Tibial nerve (tissue), 4 donors: ENCODE results near the gene TSSK6. TPM values are rescaled to one million over a fixed set of nuclear protein-coding genes. Genes with fewer than 3 reads are reported as not detected.

Experiments used
- DNase-seq, 2 donors: peaks; one replicate each; pipeline ENCODE4 v3.0.0-alpha.2; 2019; ENCODE audit warnings: low spot score in 2 of 2
- H3K27ac ChIP-seq, 4 donors: fragments of 200-600 bp; sonication (generic) in 3 of 4; one replicate each; pipeline ENCODE4 v1.5.1; 2017 to 2019; ENCODE audit warnings: mild to moderate bottlenecking in 1 of 4
- H3K27me3 ChIP-seq, 2 donors: fragments of 200-600 bp; sonication (generic) in 1 of 2; one replicate each; pipeline versions ENCODE4 v1.5.1 to v1.6.0; 2017 to 2019
- H3K36me3 ChIP-seq, 3 donors: fragments of 200-600 bp; sonication (generic); one replicate each; pipeline ENCODE4 v1.5.1; 2018 to 2019
- H3K4me1 ChIP-seq, 4 donors: fragments of 200-600 bp; sonication (generic) in 3 of 4; one replicate each; pipeline ENCODE4 v1.5.1; 2017 to 2019
- H3K4me3 ChIP-seq, 4 donors: fragments of 200-600 bp; sonication (generic) in 3 of 4; one replicate each; pipeline ENCODE4 v1.5.1; 2017 to 2019; ENCODE audit warnings: mild to moderate bottlenecking in 1 of 4, moderate library complexity in 1 of 4
- H3K9me3 ChIP-seq, 4 donors: fragments of 200-600 bp; sonication (generic) in 3 of 4; one replicate each; pipeline ENCODE4 v1.5.1; 2017 to 2019
- CTCF ChIP-seq, 5 experiments: fragments of 200-600 bp in 3 of 5; fragments of 450-650 bp in 2 of 5; sonication (generic) in 3 of 5; IDR thresholded peaks; one replicate each; pipeline ENCODE4 v1.5.1; 2016 to 2019; ENCODE audit warnings: antibody characterized with exemption in 5 of 5, mild to moderate bottlenecking in 3 of 5, moderate library complexity in 2 of 5
- EP300 ChIP-seq, 2 donors: sonication (generic); formaldehyde crosslinking; IDR thresholded peaks; one replicate each; pipeline ENCODE4 v1.6.1; 2017; ENCODE audit warnings: antibody characterized with exemption in 2 of 2, mild to moderate bottlenecking in 1 of 2
- POLR2A ChIP-seq, 2 donors: fragments of 450-650 bp; IDR thresholded peaks; one replicate each; pipeline ENCODE4 v1.6.1; 2017; ENCODE audit warnings: antibody characterized with exemption in 2 of 2, mild to moderate bottlenecking in 2 of 2, moderate library complexity in 2 of 2
- WGBS, 2 donors: methylation state at CpG; one replicate each; pipeline ENCODE4 v1.1.5; 2018; 5-methylcytosine and 5-hydroxymethylcytosine counted together
- total RNA-seq, 4 donors: library from RNA; depleted of rRNA; stranded (reverse); fragments of >200 nt; gene quantifications; one replicate each; pipeline ENCODE4 v1.1.0, GENCODE V29; 2016

TSSK6 gene
- total RNA-seq, 4 donors from 2014 or later: 1.8 to 7.2 (median 3.7) TPM

- 71 to 76% methylated on average over 14 to 15 of the region's 15 CpGs for WGBS, 2 donors
- H3K36me3 ChIP-seq: peaks cover 3 to 73% (median 26%) of the 10 kb centered on the region in 3 donors
- TF ChIP-seq CTCF (IDR thresholded peaks at IDR 0.05): peak in 2 of 5 experiments; percentile 20 to 23
- TF ChIP-seq POLR2A (IDR thresholded peaks at IDR 0.05): no peak
- no peak for TF ChIP-seq EP300 (IDR thresholded peaks at IDR 0.05)
- no peaks in the 10 kb centered on the region for H3K9me3 ChIP-seq
- DNase-seq: no peak
- no peaks in the 10 kb centered on the region for H3K27me3 ChIP-seq
- H3K4me3 ChIP-seq: no peak overlapping the region
- peaks cover 0 to 27% (median 15%) of the 10 kb centered on the region in 4 donors for H3K4me1 ChIP-seq
- H3K27ac ChIP-seq: peak overlapping the region in 1 of 4 donors; percentile 42
Observed at GRCh38 chr19:19493841-19494546, 21.4 kb downstream of the TSSK6 start.

GRCh38 chr19:19492026-19492610, 23.2 kb downstream of the TSSK6 start:
- DNase-seq: no peak
- H3K27ac ChIP-seq: no peak overlapping the region
- WGBS, 2 donors: 85 to 94% methylated on average over 19 of the region's 21 CpGs
- no peaks in the 10 kb centered on the region for H3K9me3 ChIP-seq
- peaks cover 0 to 46% (median 30%) of the 10 kb centered on the region in 4 donors for H3K4me1 ChIP-seq
- TF ChIP-seq POLR2A (IDR thresholded peaks at IDR 0.05) (no peak), EP300 (IDR thresholded peaks at IDR 0.05) (no peak)
- no peak overlapping the region for H3K4me3 ChIP-seq
- H3K36me3 ChIP-seq: peaks cover 0 to 54% (median 24%) of the 10 kb centered on the region in 3 donors
- H3K27me3 ChIP-seq: no peaks in the 10 kb centered on the region

GRCh38 chr19:19491321-19492025, 23.9 kb downstream of the TSSK6 start:
- H3K4me3 ChIP-seq: no peak overlapping the region
- TF ChIP-seq CTCF (IDR thresholded peaks at IDR 0.05) (no peak), EP300 (IDR thresholded peaks at IDR 0.05) (no peak), POLR2A (IDR thresholded peaks at IDR 0.05) (no peak)
- peaks cover 0 to 48% (median 17%) of the 10 kb centered on the region in 3 donors for H3K36me3 ChIP-seq
- WGBS, 2 donors: 84 to 85% methylated on average over 13 to 15 of the region's 15 CpGs
- no peaks in the 10 kb centered on the region for H3K9me3 ChIP-seq
- no peaks in the 10 kb centered on the region for H3K27me3 ChIP-seq
- peaks cover 0 to 51% (median 30%) of the 10 kb centered on the region in 4 donors for H3K4me1 ChIP-seq
- no peak overlapping the region for H3K27ac ChIP-seq
- no peak for DNase-seq

GRCh38 chr19:19490214-19490968, 25.0 kb downstream of the TSSK6 start:
- no peaks in the 10 kb centered on the region for H3K9me3 ChIP-seq
- DNase-seq: peak; percentile 67 to 91
- no peak for TF ChIP-seq EP300 (IDR thresholded peaks at IDR 0.05)
- TF ChIP-seq CTCF (IDR thresholded peaks at IDR 0.05): peak; percentile 74 to 91 (median 83)
- no peak overlapping the region for H3K4me3 ChIP-seq
- H3K4me1 ChIP-seq: peaks cover 0 to 53% (median 30%) of the 10 kb centered on the region in 4 donors
- no peaks in the 10 kb centered on the region for H3K27me3 ChIP-seq
- WGBS, 2 donors: 25 to 27% methylated on average over 15 to 20 of the region's 20 CpGs
- H3K27ac ChIP-seq: peak overlapping the region; percentile 63 to 85 (median 84)
- H3K36me3 ChIP-seq: peaks cover 0 to 38% (median 10%) of the 10 kb centered on the region in 3 donors

GRCh38 chr19:19489804-19490204, 25.5 kb downstream of the TSSK6 start:
- Histone ChIP-seq H3K27ac (peak overlapping the region; percentile 63 to 85 (median 84)), H3K36me3 (peaks cover 0 to 34% (median 10%) of the 10 kb centered on the region in 3 donors), H3K9me3 (no peaks in the 10 kb centered on the region), H3K27me3 (no peaks in the 10 kb centered on the region), H3K4me1 (peaks cover 0 to 59% (median 30%) of the 10 kb centered on the region in 4 donors), H3K4me3 (no peak overlapping the region)
- TF ChIP-seq EP300 (IDR thresholded peaks at IDR 0.05): no peak
- TF ChIP-seq CTCF (IDR thresholded peaks at IDR 0.05): no peak
- TF ChIP-seq POLR2A (IDR thresholded peaks at IDR 0.05): no peak
- WGBS, 2 donors: 54 to 67% methylated on average over 8 to 9 of the region's 9 CpGs
- no peak for DNase-seq
